Measurements from ENCODE around the gene MAPK7. TPM values are rescaled to one million over a fixed set of nuclear protein-coding genes. Genes with fewer than 3 reads are reported as not detected.

Gene MAPK7
- total RNA-seq, 1 donor from 2014 or later, result 39.3 TPM

- Mint-ChIP-seq H3K4me1 (peaks cover 38% of the 10 kb centered on the region), H3K36me3 (ENCODE audit: low read depth) (no peaks in the 10 kb centered on the region), H3K9me3 (no peaks in the 10 kb centered on the region), H3K27me3 (ENCODE audit: low read depth) (peaks cover 3% of the 10 kb centered on the region), H3K4me3 (peak overlapping the region; percentile 48), H3K27ac (ENCODE audit: unreplicated experiment) (peak overlapping the region; percentile 73)
- no peak for DNase-seq (ENCODE audit: low read depth, low spot score)
- TF ChIP-seq CTCF (conservative IDR thresholded peaks at IDR 0.05), result no peak
Observed at GRCh38 chr17:19341211-19341631, 37.1 kb upstream of the MAPK7 start.

GRCh38 chr17:19341641-19342610 lies 36.4 kb upstream of the MAPK7 start:
- peak overlapping the region; percentile 48 for H3K4me3 Mint-ChIP-seq
- peak overlapping the region; percentile 73 for H3K27ac Mint-ChIP-seq (ENCODE audit: unreplicated experiment)
- H3K4me1 Mint-ChIP-seq, result peaks cover 41% of the 10 kb centered on the region
- DNase-seq (ENCODE audit: low read depth, low spot score), result no peak
- TF ChIP-seq CTCF (conservative IDR thresholded peaks at IDR 0.05), result no peak
- no peaks in the 10 kb centered on the region for H3K9me3 Mint-ChIP-seq
- H3K36me3 Mint-ChIP-seq (ENCODE audit: low read depth), result no peaks in the 10 kb centered on the region
- peaks cover 3% of the 10 kb centered on the region for H3K27me3 Mint-ChIP-seq (ENCODE audit: low read depth)

- Mint-ChIP-seq H3K4me1 (peaks cover 37% of the 10 kb centered on the region), H3K27me3 (ENCODE audit: low read depth) (peaks cover 3% of the 10 kb centered on the region), H3K36me3 (ENCODE audit: low read depth) (no peaks in the 10 kb centered on the region), H3K4me3 (no peak overlapping the region), H3K27ac (ENCODE audit: unreplicated experiment) (no peak overlapping the region), H3K9me3 (no peaks in the 10 kb centered on the region)
- TF ChIP-seq CTCF (conservative IDR thresholded peaks at IDR 0.05), result no peak
- no peak for DNase-seq (ENCODE audit: low read depth, low spot score)
Observed at GRCh38 chr17:19342611-19343255, 35.6 kb upstream of the MAPK7 start.

- peaks cover 37% of the 10 kb centered on the region for H3K4me1 Mint-ChIP-seq
- no peak for TF ChIP-seq CTCF (conservative IDR thresholded peaks at IDR 0.05)
- H3K27me3 Mint-ChIP-seq (ENCODE audit: low read depth), result peaks cover 3% of the 10 kb centered on the region
- H3K4me3 Mint-ChIP-seq, result no peak overlapping the region
- H3K27ac Mint-ChIP-seq (ENCODE audit: unreplicated experiment), result no peak overlapping the region
- DNase-seq (ENCODE audit: low read depth, low spot score), result no peak
- no peaks in the 10 kb centered on the region for H3K36me3 Mint-ChIP-seq (ENCODE audit: low read depth)
- no peaks in the 10 kb centered on the region for H3K9me3 Mint-ChIP-seq
Observed at GRCh38 chr17:19343256-19343630, 35.1 kb upstream of the MAPK7 start.

GRCh38 chr17:19343671-19344151 lies 34.6 kb upstream of the MAPK7 start:
- Mint-ChIP-seq H3K4me3 (no peak overlapping the region), H3K9me3 (no peaks in the 10 kb centered on the region), H3K36me3 (ENCODE audit: low read depth) (no peaks in the 10 kb centered on the region), H3K27me3 (ENCODE audit: low read depth) (peaks cover 3% of the 10 kb centered on the region), H3K27ac (ENCODE audit: unreplicated experiment) (no peak overlapping the region), H3K4me1 (peaks cover 33% of the 10 kb centered on the region)
- TF ChIP-seq CTCF (conservative IDR thresholded peaks at IDR 0.05), result no peak
- DNase-seq (ENCODE audit: low read depth, low spot score), result no peak
